Measurements from ENCODE around the gene RAB42. TPM values are rescaled to one million over a fixed set of nuclear protein-coding genes. Genes with fewer than 3 reads are reported as not detected.

RAB42 gene
- total and polyA plus RNA-seq, 2 of the 8 experiments (the other 6 are each of a cell fraction or from before 2014, with no cell fraction given), result 12.5 to 16.6 TPM

DNA sequence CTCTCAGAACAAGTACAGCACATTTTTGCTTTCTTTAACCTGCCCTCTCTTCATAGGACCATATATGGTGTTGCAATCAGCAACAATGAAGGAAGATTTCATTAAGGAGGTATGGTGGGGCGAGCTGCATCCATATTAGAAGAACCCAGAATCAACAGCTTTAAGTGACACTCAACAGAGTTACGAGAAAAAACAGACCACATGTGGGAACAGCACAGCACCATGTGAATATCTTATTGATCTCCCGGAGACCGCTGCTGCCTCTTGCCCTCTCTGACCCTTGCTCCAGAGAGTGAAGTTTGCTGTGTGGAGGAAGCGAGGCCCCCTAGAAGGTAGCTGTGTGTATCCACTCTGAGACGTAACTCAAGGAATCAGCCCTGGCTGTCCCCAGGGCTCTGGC, 12.9 kb downstream of the RAB42 start (continued):
- TF ChIP-seq, protein P1, sequence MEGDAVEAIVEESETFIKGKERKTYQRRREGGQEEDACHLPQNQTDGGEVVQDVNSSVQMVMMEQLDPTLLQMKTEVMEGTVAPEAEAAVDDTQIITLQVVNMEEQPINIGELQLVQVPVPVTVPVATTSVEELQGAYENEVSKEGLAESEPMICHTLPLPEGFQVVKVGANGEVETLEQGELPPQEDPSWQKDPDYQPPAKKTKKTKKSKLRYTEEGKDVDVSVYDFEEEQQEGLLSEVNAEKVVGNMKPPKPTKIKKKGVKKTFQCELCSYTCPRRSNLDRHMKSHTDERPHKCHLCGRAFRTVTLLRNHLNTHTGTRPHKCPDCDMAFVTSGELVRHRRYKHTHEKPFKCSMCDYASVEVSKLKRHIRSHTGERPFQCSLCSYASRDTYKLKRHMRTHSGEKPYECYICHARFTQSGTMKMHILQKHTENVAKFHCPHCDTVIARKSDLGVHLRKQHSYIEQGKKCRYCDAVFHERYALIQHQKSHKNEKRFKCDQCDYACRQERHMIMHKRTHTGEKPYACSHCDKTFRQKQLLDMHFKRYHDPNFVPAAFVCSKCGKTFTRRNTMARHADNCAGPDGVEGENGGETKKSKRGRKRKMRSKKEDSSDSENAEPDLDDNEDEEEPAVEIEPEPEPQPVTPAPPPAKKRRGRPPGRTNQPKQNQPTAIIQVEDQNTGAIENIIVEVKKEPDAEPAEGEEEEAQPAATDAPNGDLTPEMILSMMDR (IDR thresholded peaks at IDR 0.05; ENCODE audit: control extremely low read depth in 1 of 3, insufficient read depth in 1 of 3, low read depth in 1 of 3, low read length in 3 of 3), result no peak
- TF ChIP-seq RBBP5 (IDR thresholded peaks at IDR 0.05; ENCODE audit: borderline replicate concordance, low read depth, low read length) (no peak), FOSL1 (IDR thresholded peaks at IDR 0.05; ENCODE audit: insufficient read depth, low read depth, low read length) (no peak)
- TF ChIP-seq, protein P2, sequence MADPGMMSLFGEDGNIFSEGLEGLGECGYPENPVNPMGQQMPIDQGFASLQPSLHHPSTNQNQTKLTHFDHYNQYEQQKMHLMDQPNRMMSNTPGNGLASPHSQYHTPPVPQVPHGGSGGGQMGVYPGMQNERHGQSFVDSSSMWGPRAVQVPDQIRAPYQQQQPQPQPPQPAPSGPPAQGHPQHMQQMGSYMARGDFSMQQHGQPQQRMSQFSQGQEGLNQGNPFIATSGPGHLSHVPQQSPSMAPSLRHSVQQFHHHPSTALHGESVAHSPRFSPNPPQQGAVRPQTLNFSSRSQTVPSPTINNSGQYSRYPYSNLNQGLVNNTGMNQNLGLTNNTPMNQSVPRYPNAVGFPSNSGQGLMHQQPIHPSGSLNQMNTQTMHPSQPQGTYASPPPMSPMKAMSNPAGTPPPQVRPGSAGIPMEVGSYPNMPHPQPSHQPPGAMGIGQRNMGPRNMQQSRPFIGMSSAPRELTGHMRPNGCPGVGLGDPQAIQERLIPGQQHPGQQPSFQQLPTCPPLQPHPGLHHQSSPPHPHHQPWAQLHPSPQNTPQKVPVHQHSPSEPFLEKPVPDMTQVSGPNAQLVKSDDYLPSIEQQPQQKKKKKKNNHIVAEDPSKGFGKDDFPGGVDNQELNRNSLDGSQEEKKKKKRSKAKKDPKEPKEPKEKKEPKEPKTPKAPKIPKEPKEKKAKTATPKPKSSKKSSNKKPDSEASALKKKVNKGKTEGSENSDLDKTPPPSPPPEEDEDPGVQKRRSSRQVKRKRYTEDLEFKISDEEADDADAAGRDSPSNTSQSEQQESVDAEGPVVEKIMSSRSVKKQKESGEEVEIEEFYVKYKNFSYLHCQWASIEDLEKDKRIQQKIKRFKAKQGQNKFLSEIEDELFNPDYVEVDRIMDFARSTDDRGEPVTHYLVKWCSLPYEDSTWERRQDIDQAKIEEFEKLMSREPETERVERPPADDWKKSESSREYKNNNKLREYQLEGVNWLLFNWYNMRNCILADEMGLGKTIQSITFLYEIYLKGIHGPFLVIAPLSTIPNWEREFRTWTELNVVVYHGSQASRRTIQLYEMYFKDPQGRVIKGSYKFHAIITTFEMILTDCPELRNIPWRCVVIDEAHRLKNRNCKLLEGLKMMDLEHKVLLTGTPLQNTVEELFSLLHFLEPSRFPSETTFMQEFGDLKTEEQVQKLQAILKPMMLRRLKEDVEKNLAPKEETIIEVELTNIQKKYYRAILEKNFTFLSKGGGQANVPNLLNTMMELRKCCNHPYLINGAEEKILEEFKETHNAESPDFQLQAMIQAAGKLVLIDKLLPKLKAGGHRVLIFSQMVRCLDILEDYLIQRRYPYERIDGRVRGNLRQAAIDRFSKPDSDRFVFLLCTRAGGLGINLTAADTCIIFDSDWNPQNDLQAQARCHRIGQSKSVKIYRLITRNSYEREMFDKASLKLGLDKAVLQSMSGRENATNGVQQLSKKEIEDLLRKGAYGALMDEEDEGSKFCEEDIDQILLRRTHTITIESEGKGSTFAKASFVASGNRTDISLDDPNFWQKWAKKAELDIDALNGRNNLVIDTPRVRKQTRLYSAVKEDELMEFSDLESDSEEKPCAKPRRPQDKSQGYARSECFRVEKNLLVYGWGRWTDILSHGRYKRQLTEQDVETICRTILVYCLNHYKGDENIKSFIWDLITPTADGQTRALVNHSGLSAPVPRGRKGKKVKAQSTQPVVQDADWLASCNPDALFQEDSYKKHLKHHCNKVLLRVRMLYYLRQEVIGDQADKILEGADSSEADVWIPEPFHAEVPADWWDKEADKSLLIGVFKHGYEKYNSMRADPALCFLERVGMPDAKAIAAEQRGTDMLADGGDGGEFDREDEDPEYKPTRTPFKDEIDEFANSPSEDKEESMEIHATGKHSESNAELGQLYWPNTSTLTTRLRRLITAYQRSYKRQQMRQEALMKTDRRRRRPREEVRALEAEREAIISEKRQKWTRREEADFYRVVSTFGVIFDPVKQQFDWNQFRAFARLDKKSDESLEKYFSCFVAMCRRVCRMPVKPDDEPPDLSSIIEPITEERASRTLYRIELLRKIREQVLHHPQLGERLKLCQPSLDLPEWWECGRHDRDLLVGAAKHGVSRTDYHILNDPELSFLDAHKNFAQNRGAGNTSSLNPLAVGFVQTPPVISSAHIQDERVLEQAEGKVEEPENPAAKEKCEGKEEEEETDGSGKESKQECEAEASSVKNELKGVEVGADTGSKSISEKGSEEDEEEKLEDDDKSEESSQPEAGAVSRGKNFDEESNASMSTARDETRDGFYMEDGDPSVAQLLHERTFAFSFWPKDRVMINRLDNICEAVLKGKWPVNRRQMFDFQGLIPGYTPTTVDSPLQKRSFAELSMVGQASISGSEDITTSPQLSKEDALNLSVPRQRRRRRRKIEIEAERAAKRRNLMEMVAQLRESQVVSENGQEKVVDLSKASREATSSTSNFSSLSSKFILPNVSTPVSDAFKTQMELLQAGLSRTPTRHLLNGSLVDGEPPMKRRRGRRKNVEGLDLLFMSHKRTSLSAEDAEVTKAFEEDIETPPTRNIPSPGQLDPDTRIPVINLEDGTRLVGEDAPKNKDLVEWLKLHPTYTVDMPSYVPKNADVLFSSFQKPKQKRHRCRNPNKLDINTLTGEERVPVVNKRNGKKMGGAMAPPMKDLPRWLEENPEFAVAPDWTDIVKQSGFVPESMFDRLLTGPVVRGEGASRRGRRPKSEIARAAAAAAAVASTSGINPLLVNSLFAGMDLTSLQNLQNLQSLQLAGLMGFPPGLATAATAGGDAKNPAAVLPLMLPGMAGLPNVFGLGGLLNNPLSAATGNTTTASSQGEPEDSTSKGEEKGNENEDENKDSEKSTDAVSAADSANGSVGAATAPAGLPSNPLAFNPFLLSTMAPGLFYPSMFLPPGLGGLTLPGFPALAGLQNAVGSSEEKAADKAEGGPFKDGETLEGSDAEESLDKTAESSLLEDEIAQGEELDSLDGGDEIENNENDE (IDR thresholded peaks at IDR 0.05; ENCODE audit: insufficient replicate concordance, low read length), result no peak
